ENCODE results near the gene P4HB.

The P4HB gene

DNA sequence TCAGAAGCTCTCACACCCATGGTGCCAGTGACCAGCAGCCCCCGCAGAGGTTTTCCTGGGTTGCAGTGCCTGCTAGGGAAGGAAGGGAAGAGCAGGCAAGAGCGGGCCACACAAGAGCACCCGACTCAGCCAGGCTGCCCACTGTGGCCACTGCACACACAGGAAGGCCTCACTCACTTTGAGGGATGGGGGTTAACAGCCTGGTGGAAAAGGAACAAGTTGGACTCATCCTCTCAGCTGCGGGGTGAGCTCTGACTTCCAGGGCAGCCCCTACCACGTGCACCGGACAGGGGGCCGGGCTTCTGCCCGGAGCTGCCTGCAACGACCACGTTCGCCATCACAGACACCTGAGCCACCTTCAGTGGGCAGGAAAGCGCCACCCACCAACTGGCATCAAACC is 8.1 kb downstream of the P4HB start:
- Mint-ChIP-seq H3K9me3 (no peaks in the 10 kb centered on the region), H3K4me3 (no peak overlapping the region), H3K4me1 (peaks cover 12% of the 10 kb centered on the region), H3K27ac (no peak overlapping the region), H3K27me3 (no peaks in the 10 kb centered on the region), H3K36me3 (peaks cover 42% of the 10 kb centered on the region)
- CTCF ChIA-PET, result no interaction called here
- no peak for DNase-seq

- peaks cover 45% of the 10 kb centered on the region for H3K36me3 Mint-ChIP-seq
- H3K27me3 Mint-ChIP-seq, result no peaks in the 10 kb centered on the region
- CTCF ChIA-PET, result no interaction called here
- DNase-seq, result no peak
- H3K4me1 Mint-ChIP-seq, result peaks cover 12% of the 10 kb centered on the region
- no peak overlapping the region for H3K4me3 Mint-ChIP-seq
- no peak overlapping the region for H3K27ac Mint-ChIP-seq
- no peaks in the 10 kb centered on the region for H3K9me3 Mint-ChIP-seq
Observed at GRCh38 chr17:81851423-81851822, 8.9 kb downstream of the P4HB start.

DNA sequence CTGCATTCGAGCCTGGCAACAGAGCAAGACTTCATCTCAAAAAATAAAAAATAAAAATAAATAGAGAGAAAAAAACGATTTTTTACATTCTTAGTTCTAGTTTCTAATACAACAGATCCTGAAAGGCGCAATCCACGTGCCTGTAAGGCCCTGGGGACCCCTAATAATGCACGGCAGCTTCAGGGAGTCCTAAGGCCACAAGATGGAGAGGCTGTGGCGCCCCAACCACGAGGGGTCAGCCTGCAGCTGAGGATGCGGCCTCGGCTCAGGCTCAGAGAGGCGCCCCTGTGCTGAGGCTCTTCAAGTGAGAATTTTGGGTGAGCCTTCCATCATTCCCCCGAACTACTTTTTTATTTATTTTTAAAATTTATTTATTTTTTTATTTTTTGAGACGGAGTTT is 10.9 kb downstream of the P4HB start:
- Mint-ChIP-seq H3K9me3 (no peaks in the 10 kb centered on the region), H3K4me3 (no peak overlapping the region), H3K27ac (no peak overlapping the region), H3K36me3 (peaks cover 45% of the 10 kb centered on the region), H3K27me3 (no peaks in the 10 kb centered on the region), H3K4me1 (peaks cover 2% of the 10 kb centered on the region)
- DNase-seq, result no peak
- CTCF ChIA-PET, result no interaction called here

DNA sequence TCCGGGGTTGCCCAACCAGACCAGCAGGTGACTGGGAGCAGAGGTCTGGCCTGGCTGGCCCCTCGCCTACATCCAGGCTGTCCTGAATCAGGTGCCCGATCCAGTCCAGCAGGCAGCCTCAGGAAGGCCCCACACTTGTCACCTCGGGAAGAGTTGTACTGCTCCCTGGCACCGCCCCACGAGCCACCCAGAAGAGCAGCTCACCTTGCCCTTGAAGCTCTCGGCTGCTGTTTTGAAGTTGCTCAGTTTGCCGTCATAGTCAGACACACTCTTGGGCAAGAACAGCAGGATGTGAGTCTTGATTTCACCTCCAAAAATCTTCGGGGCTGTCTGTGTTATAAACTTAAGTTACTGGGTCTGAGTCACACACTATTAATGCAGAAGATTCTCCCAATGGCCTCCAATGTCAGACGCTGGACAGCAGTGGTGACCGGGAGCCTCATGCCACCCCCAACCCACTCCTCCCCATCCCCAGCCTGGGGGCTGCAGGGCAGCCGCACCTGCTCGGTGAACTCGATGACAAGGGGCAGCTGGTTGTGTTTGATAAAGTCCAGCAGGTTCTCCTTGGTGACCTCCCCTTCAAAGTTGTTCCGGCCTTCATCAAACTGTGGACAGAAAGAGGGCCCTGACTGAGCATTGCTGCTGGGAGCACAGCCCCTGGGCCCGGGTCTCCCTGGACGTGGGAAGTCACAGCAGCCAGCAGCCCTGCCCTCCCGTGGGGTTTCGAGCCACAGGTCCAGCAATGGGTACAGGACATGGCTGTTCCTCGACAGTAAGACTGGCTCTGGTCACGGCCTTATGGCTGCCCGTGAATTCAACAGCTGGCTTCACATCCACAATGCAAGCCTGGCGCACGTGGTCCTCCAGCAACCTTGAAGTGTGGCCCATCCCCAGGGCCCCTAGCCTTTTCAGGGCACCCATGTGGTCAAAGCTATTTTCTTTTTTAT is 13.3 kb downstream of the P4HB start:
- DNase-seq, result no peak
- Mint-ChIP-seq H3K27ac (no peak overlapping the region), H3K27me3 (no peaks in the 10 kb centered on the region), H3K36me3 (peaks cover 37% of the 10 kb centered on the region), H3K9me3 (no peaks in the 10 kb centered on the region), H3K4me3 (no peak overlapping the region), H3K4me1 (no peaks in the 10 kb centered on the region)
- CTCF ChIA-PET, result no interaction called here

GRCh38 chr17:81845881-81846742 is 14.2 kb downstream of the P4HB start:
- Mint-ChIP-seq H3K36me3 (peaks cover 29% of the 10 kb centered on the region), H3K4me3 (no peak overlapping the region), H3K4me1 (no peaks in the 10 kb centered on the region), H3K27me3 (no peaks in the 10 kb centered on the region), H3K9me3 (no peaks in the 10 kb centered on the region), H3K27ac (peak overlapping the region; percentile 28)
- no peak for DNase-seq
- CTCF ChIA-PET, result no interaction called here

DNA sequence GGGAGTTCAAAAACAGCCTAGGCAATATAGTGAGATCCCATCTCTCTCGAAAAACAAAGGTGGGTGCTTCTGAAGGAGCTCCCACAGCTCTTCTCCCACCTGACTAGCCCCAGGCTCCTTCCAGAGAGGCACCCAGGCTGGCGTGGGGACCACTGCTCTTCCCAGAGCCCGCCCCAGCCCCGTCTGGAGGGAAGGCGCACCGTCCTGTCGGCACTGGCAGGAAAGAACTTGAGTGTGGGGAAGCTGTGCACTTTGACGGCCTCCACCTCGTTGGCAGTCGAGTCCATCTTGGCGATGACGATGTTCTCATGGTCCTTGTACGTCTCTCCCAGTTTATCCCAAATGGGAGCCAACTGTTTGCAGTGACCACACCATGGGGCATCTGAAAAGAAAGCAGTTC is 15.0 kb downstream of the P4HB start:
- no peaks in the 10 kb centered on the region for H3K9me3 Mint-ChIP-seq
- CTCF ChIA-PET, result no interaction called here
- no peak overlapping the region for H3K27ac Mint-ChIP-seq
- H3K4me3 Mint-ChIP-seq, result no peak overlapping the region
- peaks cover 28% of the 10 kb centered on the region for H3K36me3 Mint-ChIP-seq
- DNase-seq, result no peak
- H3K4me1 Mint-ChIP-seq, result no peaks in the 10 kb centered on the region
- H3K27me3 Mint-ChIP-seq, result no peaks in the 10 kb centered on the region

DNA sequence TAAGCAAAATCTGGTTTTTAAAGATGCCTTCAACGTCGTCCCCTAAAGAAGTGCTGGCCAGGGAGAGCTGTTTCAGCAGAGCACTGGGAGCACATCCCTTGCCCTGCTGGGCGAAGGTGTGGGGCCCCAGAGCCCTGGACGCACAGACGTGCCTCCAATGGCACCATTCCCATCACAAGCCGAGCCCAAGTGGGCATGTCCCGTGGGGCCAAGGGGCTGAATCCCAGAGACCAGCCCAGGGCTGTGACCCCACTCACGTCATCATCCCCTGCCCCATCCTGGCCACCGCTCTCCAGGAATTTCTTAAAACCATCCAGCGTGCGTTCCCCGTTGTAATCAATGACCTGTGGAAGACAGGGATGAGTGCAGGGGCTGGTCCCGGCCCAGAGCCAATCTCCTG is 15.4 kb downstream of the P4HB start:
- no peaks in the 10 kb centered on the region for H3K4me1 Mint-ChIP-seq
- CTCF ChIA-PET, result no interaction called here
- H3K36me3 Mint-ChIP-seq, result peaks cover 28% of the 10 kb centered on the region
- no peaks in the 10 kb centered on the region for H3K9me3 Mint-ChIP-seq
- no peaks in the 10 kb centered on the region for H3K27me3 Mint-ChIP-seq
- DNase-seq, result no peak
- H3K4me3 Mint-ChIP-seq, result no peak overlapping the region
- no peak overlapping the region for H3K27ac Mint-ChIP-seq

DNA sequence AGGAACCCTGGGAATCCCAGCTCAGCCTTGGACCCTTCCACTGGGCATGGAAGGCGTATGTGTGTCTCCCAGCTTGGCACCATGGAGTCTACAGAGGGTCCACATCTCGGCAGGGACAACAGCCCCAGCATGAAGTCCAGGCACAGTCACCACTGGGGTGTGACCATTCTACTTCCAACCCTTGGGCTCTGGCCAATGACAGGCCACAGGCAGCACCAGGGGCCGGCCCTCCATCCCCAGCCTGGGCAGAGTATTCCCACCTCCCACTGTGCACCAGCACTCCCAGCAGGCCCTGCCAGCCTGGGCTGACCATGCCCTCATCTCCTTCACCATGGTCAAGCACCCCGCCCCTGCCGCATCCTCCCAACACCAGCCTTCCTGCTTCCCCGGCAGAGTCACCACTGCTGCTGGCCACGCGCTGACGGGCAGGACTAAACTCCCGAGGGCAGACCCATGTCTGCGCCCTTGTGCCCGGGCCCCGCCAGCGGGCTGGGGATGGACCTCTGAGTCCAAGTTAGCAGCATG is 15.9 kb downstream of the P4HB start:
- no peaks in the 10 kb centered on the region for H3K4me1 Mint-ChIP-seq
- H3K27ac Mint-ChIP-seq, result no peak overlapping the region
- no peak overlapping the region for H3K4me3 Mint-ChIP-seq
- no peak for DNase-seq
- no peaks in the 10 kb centered on the region for H3K27me3 Mint-ChIP-seq
- CTCF ChIA-PET, result no interaction called here
- peaks cover 28% of the 10 kb centered on the region for H3K36me3 Mint-ChIP-seq
- H3K9me3 Mint-ChIP-seq, result no peaks in the 10 kb centered on the region

- peaks cover 28% of the 10 kb centered on the region for H3K36me3 Mint-ChIP-seq
- H3K4me3 Mint-ChIP-seq, result no peak overlapping the region
- no peaks in the 10 kb centered on the region for H3K4me1 Mint-ChIP-seq
- DNase-seq, result no peak
- H3K9me3 Mint-ChIP-seq, result no peaks in the 10 kb centered on the region
- no peaks in the 10 kb centered on the region for H3K27me3 Mint-ChIP-seq
- peak overlapping the region; percentile 45 for H3K27ac Mint-ChIP-seq
- CTCF ChIA-PET, result no interaction called here
Observed at GRCh38 chr17:81843713-81844326, 16.5 kb downstream of the P4HB start.

- Mint-ChIP-seq H3K27ac (peak overlapping the region; percentile 19), H3K4me3 (no peak overlapping the region)
Observed at GRCh38 chr17:81842725-81843504, 17.4 kb downstream of the P4HB start.

DNA sequence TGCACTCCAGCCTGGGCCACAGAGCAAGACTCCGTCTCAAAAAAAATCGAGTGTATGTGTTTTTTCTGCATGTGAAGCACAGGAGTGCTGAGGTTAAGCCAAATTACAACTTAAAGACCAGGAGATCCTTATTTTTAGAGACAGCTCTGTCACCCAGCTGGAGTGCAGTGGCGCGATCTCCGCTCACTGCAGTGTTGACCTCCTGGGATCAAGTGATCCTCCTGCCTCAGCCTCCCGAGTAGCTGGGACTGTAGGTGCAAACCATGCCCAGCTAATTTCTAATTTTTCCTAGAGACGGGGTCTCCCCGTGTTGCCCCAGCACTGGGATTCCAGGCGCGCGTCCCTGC is 18.0 kb downstream of the P4HB start:
- H3K27ac Mint-ChIP-seq, result no peak overlapping the region
- H3K4me1 Mint-ChIP-seq, result no peaks in the 10 kb centered on the region
- no peak for DNase-seq
- H3K4me3 Mint-ChIP-seq, result no peak overlapping the region
- H3K36me3 Mint-ChIP-seq, result peaks cover 25% of the 10 kb centered on the region
- CTCF ChIA-PET, result no interaction called here
- no peaks in the 10 kb centered on the region for H3K9me3 Mint-ChIP-seq
- H3K27me3 Mint-ChIP-seq, result no peaks in the 10 kb centered on the region

More at GRCh38 chr17:81842725-81843504, 17.4 kb downstream of the P4HB start:
- no peaks in the 10 kb centered on the region for H3K4me1 Mint-ChIP-seq
- CTCF ChIA-PET, result no interaction called here
- H3K36me3 Mint-ChIP-seq, result peaks cover 26% of the 10 kb centered on the region
- no peak for DNase-seq
- no peaks in the 10 kb centered on the region for H3K9me3 Mint-ChIP-seq
- no peaks in the 10 kb centered on the region for H3K27me3 Mint-ChIP-seq

DNA sequence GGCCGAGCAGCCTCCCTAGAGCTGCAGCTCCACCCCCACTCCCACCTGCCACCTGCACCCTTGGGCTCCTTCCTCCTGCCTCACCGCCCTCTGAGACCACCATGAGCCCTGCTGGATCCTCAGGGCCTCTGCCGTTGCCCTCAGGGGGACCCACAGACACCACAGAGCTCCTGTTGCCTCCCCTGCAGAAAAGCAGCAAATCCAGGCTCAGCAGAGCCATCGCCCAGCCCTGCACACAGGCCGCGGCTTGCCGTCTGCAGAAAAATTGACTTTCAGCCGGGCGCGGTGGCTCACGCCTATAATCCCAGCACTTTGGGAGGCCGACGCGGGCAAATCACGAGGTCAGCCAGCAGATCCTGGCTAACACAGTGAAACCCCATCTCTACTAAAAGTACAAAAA is 18.5 kb downstream of the P4HB start:
- CTCF ChIA-PET, result no interaction called here
- H3K9me3 Mint-ChIP-seq, result no peaks in the 10 kb centered on the region
- H3K4me3 Mint-ChIP-seq, result no peak overlapping the region
- no peaks in the 10 kb centered on the region for H3K4me1 Mint-ChIP-seq
- no peak for DNase-seq
- peaks cover 23% of the 10 kb centered on the region for H3K36me3 Mint-ChIP-seq
- no peaks in the 10 kb centered on the region for H3K27me3 Mint-ChIP-seq
- H3K27ac Mint-ChIP-seq, result no peak overlapping the region

GRCh38 chr17:81840826-81841778 is 19.2 kb downstream of the P4HB start:
- no peak for DNase-seq
- CTCF ChIA-PET, result no interaction called here
- no peaks in the 10 kb centered on the region for H3K4me1 Mint-ChIP-seq
- H3K4me3 Mint-ChIP-seq, result no peak overlapping the region
- H3K27me3 Mint-ChIP-seq, result no peaks in the 10 kb centered on the region
- H3K27ac Mint-ChIP-seq, result no peak overlapping the region
- no peaks in the 10 kb centered on the region for H3K9me3 Mint-ChIP-seq
- H3K36me3 Mint-ChIP-seq, result peaks cover 19% of the 10 kb centered on the region
